A673 (cell line): ENCODE data around the gene FGFR3. TPM values are rescaled to one million over a fixed set of nuclear protein-coding genes. Genes with fewer than 3 reads are reported as not detected.

Experiments
- BruUV-seq: library from RNA; stranded (reverse); fragments of 400-500 nt; replicated peaks from 2 replicates; lab custom pipeline; 2021; lab: Mats Ljungman, UMichigan
- CTCF ChIA-PET: fragments of 300-600 bp; sonication (Branson Sonifier 250); formaldehyde crosslinking; loops from one replicate; lab custom pipeline; 2022; ENCODE audit warnings: antibody characterized with exemption; lab: Charles Lee
- POLR2A ChIA-PET: fragments of 300-600 bp; sonication (Branson Sonifier 250); formaldehyde crosslinking; loops from one replicate; lab custom pipeline; 2022; ENCODE audit warnings: antibody characterized with exemption; ENCODE audit not compliant: low non-redundant PET; lab: Charles Lee
- DNase-seq: peaks from one replicate; pipeline ENCODE4 v3.0.0-alpha.2; 2015; ENCODE audit warnings: low spot score
- H3K27ac ChIP-seq: fragments of 200-600 bp; sonication (generic); 2 replicates; pipeline ENCODE4 v1.5.1; 2016; ENCODE audit warnings: mixed run types, low read depth, mild to moderate bottlenecking, mixed read lengths, antibody characterized with exemption, low read length; ENCODE audit not compliant: poor library complexity, severe bottlenecking
- H3K27me3 ChIP-seq: fragments of 200-600 bp; sonication (generic); replicated peaks from 2 replicates; pipeline ENCODE4 v1.6.1; 2017; ENCODE audit warnings: mixed run types, low read depth, mild to moderate bottlenecking, mixed read lengths, antibody characterized with exemption, low read length; ENCODE audit not compliant: insufficient read depth, poor library complexity
- H3K36me3 ChIP-seq: fragments of 200-600 bp; sonication (generic); 2 replicates; pipeline ENCODE4 v1.6.1; 2016; ENCODE audit warnings: mixed run types, mild to moderate bottlenecking, mixed read lengths, antibody characterized with exemption, low read length; ENCODE audit not compliant: insufficient read depth, poor library complexity, severe bottlenecking
- H3K4me1 ChIP-seq: fragments of 200-600 bp; sonication (generic); 2 replicates; pipeline ENCODE4 v1.6.1; 2017; ENCODE audit warnings: mixed run types, mild to moderate bottlenecking, mixed read lengths, antibody characterized with exemption, low read length; ENCODE audit not compliant: insufficient read depth, poor library complexity, severe bottlenecking
- H3K4me3 ChIP-seq: fragments of 200-600 bp; sonication (generic); 2 replicates; pipeline ENCODE4 v1.5.1; 2016; ENCODE audit warnings: low read depth, mixed run types, mild to moderate bottlenecking, mixed read lengths, low read length; ENCODE audit not compliant: poor library complexity, severe bottlenecking
- H3K9me3 ChIP-seq: fragments of 200-600 bp; sonication (generic); 2 replicates; pipeline ENCODE4 v1.6.1; 2016; ENCODE audit warnings: mixed run types, low read depth, mild to moderate bottlenecking, mixed read lengths, antibody characterized with exemption, low read length; ENCODE audit not compliant: poor library complexity, severe bottlenecking
- CTCF ChIP-seq: fragments of 300-800, 200-600 bp; sonication (generic); conservative IDR thresholded peaks from 2 replicates; pipeline ENCODE4 v1.5.1; 2017; ENCODE audit warnings: low read depth, mild to moderate bottlenecking, antibody characterized with exemption, low read length, moderate library complexity, mixed read lengths
- EZH2 ChIP-seq: fragments of 200-600 bp; sonication (generic); IDR thresholded peaks from 2 replicates; pipeline ENCODE4 v1.6.1; 2017; ENCODE audit warnings: borderline replicate concordance, low read depth, mild to moderate bottlenecking, mixed read lengths, antibody characterized with exemption, low read length; ENCODE audit not compliant: poor library complexity, severe bottlenecking
- intact Hi-C: fragments of 100-400 bp; cut with micrococcal nuclease; formaldehyde crosslinking; loops from one replicate; pipeline ENCODE4 v1.10.0; 2022; ENCODE audit not compliant: unreplicated experiment
- total RNA-seq: library from RNA; stranded (reverse); gene quantifications from 2 replicates; pipeline ENCODE4 v1.2.3, GENCODE V29; 2021

FGFR3 gene
- total RNA-seq, 1 experiment from 2014 or later, result 5.5 TPM

GRCh38 chr4:1821679-1822567, 28.8 kb downstream of the FGFR3 start:
- no peak overlapping the region for H3K27ac ChIP-seq
- no peak overlapping the region for H3K4me3 ChIP-seq
- no peak for TF ChIP-seq EZH2
- no peak for TF ChIP-seq CTCF
- POLR2A ChIA-PET, result no interaction called here
- intact Hi-C loops, result no loop called here
- no peaks in the 10 kb centered on the region for H3K9me3 ChIP-seq
- CTCF ChIA-PET, result no interaction called here
- H3K4me1 ChIP-seq, result no peaks in the 10 kb centered on the region
- DNase-seq, result no peak
- peaks cover 67% of the 10 kb centered on the region for H3K36me3 ChIP-seq
- no TSS peak for BruUV-seq
- no peaks in the 10 kb centered on the region for H3K27me3 ChIP-seq

- intact Hi-C loops, result no loop called here
- Histone ChIP-seq H3K27me3 (no peaks in the 10 kb centered on the region), H3K27ac (no peak overlapping the region), H3K4me3 (no peak overlapping the region), H3K36me3 (peaks cover 61% of the 10 kb centered on the region), H3K9me3 (no peaks in the 10 kb centered on the region), H3K4me1 (no peaks in the 10 kb centered on the region)
- DNase-seq, result no peak
- no TSS peak for BruUV-seq
- TF ChIP-seq EZH2 (no peak), CTCF (no peak)
- POLR2A ChIA-PET, result no interaction called here
- CTCF ChIA-PET, result no interaction called here
Measured at GRCh38 chr4:1822568-1823544, 29.8 kb downstream of the FGFR3 start.

- H3K27ac ChIP-seq, result no peak overlapping the region
- DNase-seq, result no peak
- H3K4me3 ChIP-seq, result no peak overlapping the region
- intact Hi-C loops, result no loop called here
- H3K27me3 ChIP-seq, result no peaks in the 10 kb centered on the region
- CTCF ChIA-PET, result no interaction called here
- POLR2A ChIA-PET, result no interaction called here
- no TSS peak for BruUV-seq
- H3K9me3 ChIP-seq, result no peaks in the 10 kb centered on the region
- TF ChIP-seq EZH2 (no peak), CTCF (no peak)
- H3K36me3 ChIP-seq, result peaks cover 56% of the 10 kb centered on the region
- H3K4me1 ChIP-seq, result no peaks in the 10 kb centered on the region
Measured at GRCh38 chr4:1823545-1823932, 30.4 kb downstream of the FGFR3 start.
